Kidney glomerular epithelial cell (primary cell): ENCODE measurements around the gene DDX10.

Source experiments
- DNase-seq: peaks from one replicate; lab custom pipeline; 2025; lab: John Stamatoyannopoulos, UW

DDX10 gene

GRCh38 chr11:108939135-108939534, 274.3 kb downstream of the DDX10 start:
- no peak for DNase-seq

- no peak for DNase-seq
These were observed 279.0 kb downstream of the DDX10 start for GRCh38 chr11:108943853-108944252.

- no peak for DNase-seq
These were observed 279.8 kb downstream of the DDX10 start for GRCh38 chr11:108944471-108945178.

GRCh38 chr11:108945341-108945740, 280.5 kb downstream of the DDX10 start:
- no peak for DNase-seq

GRCh38 chr11:108947654-108948570, 283.0 kb downstream of the DDX10 start:
- DNase-seq, result no peak

GRCh38 chr11:108958368-108959104, 293.7 kb downstream of the DDX10 start:
- peak; percentile 25 for DNase-seq

- DNase-seq, result no peak
These were observed 294.4 kb downstream of the DDX10 start for GRCh38 chr11:108959105-108959761.

GRCh38 chr11:108959874-108960273, 295.0 kb downstream of the DDX10 start:
- no peak for DNase-seq

- no peak for DNase-seq
These were observed 295.6 kb downstream of the DDX10 start for GRCh38 chr11:108960501-108960900.

GRCh38 chr11:108961095-108961494, 296.2 kb downstream of the DDX10 start:
- no peak for DNase-seq

- DNase-seq, result no peak
These were observed 298.2 kb downstream of the DDX10 start for GRCh38 chr11:108963118-108963517.

GRCh38 chr11:108965306-108966001, 300.6 kb downstream of the DDX10 start:
- DNase-seq, result no peak

- no peak for DNase-seq
These were observed 301.3 kb downstream of the DDX10 start for GRCh38 chr11:108966206-108966605.

- DNase-seq, result no peak
These were observed 302.1 kb downstream of the DDX10 start for GRCh38 chr11:108966978-108967377.

- DNase-seq, result no peak
These were observed 302.7 kb downstream of the DDX10 start for GRCh38 chr11:108967571-108967970.

GRCh38 chr11:108970221-108970991, 305.5 kb downstream of the DDX10 start:
- DNase-seq, result no peak

GRCh38 chr11:108973402-108974162, 308.7 kb downstream of the DDX10 start:
- DNase-seq, result peak; percentile 84

- DNase-seq, result no peak
These were observed 310.2 kb downstream of the DDX10 start for GRCh38 chr11:108975026-108975425.

- DNase-seq, result no peak
These were observed 310.8 kb downstream of the DDX10 start for GRCh38 chr11:108975641-108976071.
